Hematopoietic multipotent progenitor cell treated with erythropoietin and hydrocortisone succinate and interleukin-3 and kit ligand, for 6 days (in vitro differentiated cells): ENCODE measurements around the gene OR5M11.
"Not testable (repeated sequence)": the region's sequence is repeated elsewhere in the genome, so short reads cannot be mapped to it uniquely, and the experiment has no call there.

Experiments used
- DNase-seq: peaks from one replicate; pipeline ENCODE4 v3.0.0-alpha.2; 2015

The OR5M11 gene

GRCh38 chr11:56543157-56543556 is at the start of gene OR5M11:
OR5M11 (minus strand) TSS chr11:56543257; CDS start chr11:56543257, 0 bp downstream.
- DNase-seq = no peak

GRCh38 chr11:56592088-56592717 is 49.1 kb upstream of the OR5M11 start:
- DNase-seq = not testable (repeated sequence)

GRCh38 chr11:56577621-56578020 is 34.6 kb upstream of the OR5M11 start, which contains the start of gene OR5M10:
OR5M10 (minus strand) TSS chr11:56577721; CDS start chr11:56577721, 0 bp downstream.
- no peak for DNase-seq

GRCh38 chr11:56558574-56558973 is 15.5 kb upstream of the OR5M11 start:
- DNase-seq = no peak

- not testable (repeated sequence) for DNase-seq
Observed at GRCh38 chr11:56554691-56555090, 11.6 kb upstream of the OR5M11 start.

GRCh38 chr11:56545531-56545930 is 2.5 kb upstream of the OR5M11 start:
- no peak for DNase-seq

GRCh38 chr11:56543739-56544138 is 682 bp upstream of the OR5M11 start:
- DNase-seq = no peak

GRCh38 chr11:56533054-56533740 is 9.9 kb downstream of the OR5M11 start:
- no peak for DNase-seq

- DNase-seq = no peak
Observed at GRCh38 chr11:56531856-56532255, 11.2 kb downstream of the OR5M11 start.

- DNase-seq = no peak
Observed at GRCh38 chr11:56522008-56522407, 21.0 kb downstream of the OR5M11 start.

- DNase-seq = no peak
Observed at GRCh38 chr11:56513280-56513679, 29.8 kb downstream of the OR5M11 start.

- no peak for DNase-seq
Observed at GRCh38 chr11:56509439-56509838, 33.6 kb downstream of the OR5M11 start.

GRCh38 chr11:56497010-56497409 is 46.0 kb downstream of the OR5M11 start:
- DNase-seq = no peak

- DNase-seq = no peak
Observed at GRCh38 chr11:56495117-56495516, 47.9 kb downstream of the OR5M11 start.
